Type B pancreatic cell (in vitro differentiated cells): ENCODE data around the gene CATSPER2. TPM values are rescaled to one million over a fixed set of nuclear protein-coding genes. Genes with fewer than 3 reads are reported as not detected.
"Not testable (repeated sequence)": the region's sequence is repeated elsewhere in the genome, so short reads cannot be mapped to it uniquely, and the experiment has no call there.

ENCODE experiments used
- DNase-seq: peaks from one replicate; pipeline ENCODE4 v3.0.0; 2021; ENCODE audit warnings: mixed read lengths; ENCODE audit not compliant: unreplicated experiment; ENCODE audit errors: extremely low spot score
- H3K27ac Mint-ChIP-seq: 2 replicates; pipeline ENCODE4 v1.8.0; 2021; ENCODE audit warnings: mild to moderate bottlenecking, mixed read lengths
- H3K27me3 Mint-ChIP-seq: 2 replicates; pipeline ENCODE4 v1.8.0; 2021; ENCODE audit warnings: mixed read lengths
- H3K36me3 Mint-ChIP-seq: 2 replicates; pipeline ENCODE4 v1.8.0; 2021; ENCODE audit warnings: mixed read lengths
- H3K4me1 Mint-ChIP-seq: one replicate; pipeline ENCODE4 v1.8.0; 2021; ENCODE audit warnings: mixed read lengths; ENCODE audit not compliant: unreplicated experiment
- H3K4me3 Mint-ChIP-seq: 2 replicates; pipeline ENCODE4 v1.8.0; 2021; ENCODE audit warnings: mild to moderate bottlenecking, mixed read lengths
- H3K9me3 Mint-ChIP-seq: 2 replicates; pipeline ENCODE4 v1.8.0; 2021; ENCODE audit warnings: mixed read lengths
- total RNA-seq: library from RNA; stranded (reverse); gene quantifications from 2 replicates; pipeline ENCODE4 v1.2.1, GENCODE V29; 2021; ENCODE audit warnings: low replicate concordance
- TF ChIP-seq, protein P1 (sequence below): fragments of 200-600 bp; sonication (generic); conservative IDR thresholded peaks from 2 replicates; pipeline ENCODE4 v1.5.0; 2021; ENCODE audit warnings: antibody characterized with exemption, mild to moderate bottlenecking

The CATSPER2 gene
- total RNA-seq, 1 donor from 2014 or later: 5.1 TPM

DNA sequence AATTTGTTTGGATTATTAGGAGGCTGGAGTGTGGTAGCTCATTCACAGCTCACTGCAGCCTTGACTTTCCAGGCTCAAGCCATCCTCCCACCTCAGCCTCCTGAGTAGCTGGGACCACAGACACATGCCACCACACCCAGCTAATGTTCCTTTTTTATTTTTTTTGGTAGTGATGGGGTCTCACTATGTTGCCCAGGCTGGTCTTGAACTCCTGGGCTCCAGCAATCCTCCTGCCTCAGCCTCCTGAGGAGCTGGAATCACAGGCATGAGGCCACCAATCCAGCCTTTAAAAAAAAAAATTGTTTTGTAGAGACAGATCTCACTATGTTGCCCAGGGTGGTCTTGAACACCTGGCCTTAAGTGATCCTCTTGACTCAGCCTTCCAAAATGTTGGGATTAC, 21.7 kb downstream of the CATSPER2 start:
- H3K27me3 Mint-ChIP-seq, DNase-seq: not testable (repeated sequence)

GRCh38 chr15:43625106-43625505, 23.5 kb downstream of the CATSPER2 start:
- Mint-ChIP-seq H3K9me3 (no peaks in the 10 kb centered on the region), H3K36me3 (no peaks in the 10 kb centered on the region), H3K27ac (no peak overlapping the region), H3K4me1 (peaks cover 4% of the 10 kb centered on the region), H3K27me3 (peaks cover 2% of the 10 kb centered on the region), H3K4me3 (no peak overlapping the region)
- no peak for DNase-seq
- TF ChIP-seq, protein P1, sequence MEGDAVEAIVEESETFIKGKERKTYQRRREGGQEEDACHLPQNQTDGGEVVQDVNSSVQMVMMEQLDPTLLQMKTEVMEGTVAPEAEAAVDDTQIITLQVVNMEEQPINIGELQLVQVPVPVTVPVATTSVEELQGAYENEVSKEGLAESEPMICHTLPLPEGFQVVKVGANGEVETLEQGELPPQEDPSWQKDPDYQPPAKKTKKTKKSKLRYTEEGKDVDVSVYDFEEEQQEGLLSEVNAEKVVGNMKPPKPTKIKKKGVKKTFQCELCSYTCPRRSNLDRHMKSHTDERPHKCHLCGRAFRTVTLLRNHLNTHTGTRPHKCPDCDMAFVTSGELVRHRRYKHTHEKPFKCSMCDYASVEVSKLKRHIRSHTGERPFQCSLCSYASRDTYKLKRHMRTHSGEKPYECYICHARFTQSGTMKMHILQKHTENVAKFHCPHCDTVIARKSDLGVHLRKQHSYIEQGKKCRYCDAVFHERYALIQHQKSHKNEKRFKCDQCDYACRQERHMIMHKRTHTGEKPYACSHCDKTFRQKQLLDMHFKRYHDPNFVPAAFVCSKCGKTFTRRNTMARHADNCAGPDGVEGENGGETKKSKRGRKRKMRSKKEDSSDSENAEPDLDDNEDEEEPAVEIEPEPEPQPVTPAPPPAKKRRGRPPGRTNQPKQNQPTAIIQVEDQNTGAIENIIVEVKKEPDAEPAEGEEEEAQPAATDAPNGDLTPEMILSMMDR: no peak

More for the DNA sequence above, 21.7 kb downstream of the CATSPER2 start:
- H3K27ac Mint-ChIP-seq, H3K36me3 Mint-ChIP-seq, H3K9me3 Mint-ChIP-seq, H3K4me3 Mint-ChIP-seq, H3K4me1 Mint-ChIP-seq: not testable (repeated sequence)

DNA sequence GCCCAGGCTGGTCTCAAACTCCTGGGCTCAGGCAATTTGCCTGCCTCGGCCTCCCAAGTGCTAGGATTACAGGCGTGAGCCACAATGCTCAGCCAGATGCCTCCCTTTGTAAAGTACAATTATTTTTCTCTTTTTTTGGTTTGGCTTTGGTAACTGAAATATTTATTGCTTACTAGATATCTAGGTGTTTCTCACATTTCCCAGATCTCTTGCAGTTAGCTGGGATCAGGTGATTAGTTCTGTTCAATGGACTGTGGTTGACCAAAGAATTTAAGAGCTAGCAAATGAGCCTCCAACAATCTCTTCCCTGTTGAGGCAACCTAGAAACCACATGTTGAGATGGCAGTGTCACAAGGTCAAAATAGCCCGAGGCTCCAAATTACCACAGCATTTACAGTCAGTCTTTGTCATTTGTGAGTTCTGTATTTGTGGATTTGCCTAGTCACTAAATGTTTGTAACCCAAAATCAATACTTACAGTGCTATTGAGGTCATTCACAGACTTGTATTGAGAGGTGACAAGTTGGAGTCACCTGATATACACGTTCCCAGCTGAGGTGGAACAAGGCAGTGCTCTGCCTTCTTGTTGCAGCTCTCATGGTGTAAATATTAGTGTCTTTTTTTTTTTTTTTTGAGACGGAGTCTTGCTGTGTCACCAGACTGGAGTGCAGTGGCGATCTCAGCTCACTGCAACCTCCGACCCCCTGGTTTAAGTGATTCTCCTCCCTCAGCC, 26.4 kb downstream of the CATSPER2 start:
- not testable (repeated sequence) for H3K27ac Mint-ChIP-seq, DNase-seq, H3K4me3 Mint-ChIP-seq, H3K9me3 Mint-ChIP-seq, H3K4me1 Mint-ChIP-seq, H3K27me3 Mint-ChIP-seq, H3K36me3 Mint-ChIP-seq

DNA sequence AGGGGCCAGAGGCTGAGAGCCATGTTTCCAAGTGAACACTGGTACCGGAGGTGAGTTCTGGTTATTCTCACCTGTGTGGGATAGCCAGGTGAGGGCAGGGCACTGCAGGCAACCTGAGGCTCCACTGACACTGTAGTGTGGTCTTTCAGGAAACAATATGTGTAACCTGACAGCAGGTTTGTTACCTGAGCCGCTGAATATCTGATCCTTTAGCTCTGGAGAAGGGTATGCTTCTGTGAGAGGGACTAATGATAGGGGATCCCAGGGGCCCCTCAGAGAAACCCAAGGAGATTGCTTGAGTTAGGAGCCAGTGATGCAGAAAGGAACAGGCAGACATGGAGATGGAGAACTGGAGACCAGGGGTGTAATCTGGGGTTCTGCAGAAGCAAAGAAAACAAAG, 29.9 kb downstream of the CATSPER2 start, which contains the start of gene STRC:
STRC (minus strand) TSS at position 101 of the 400 bp plus-strand sequence; CDS start at position 23, 78 bp downstream.
- not testable (repeated sequence) for H3K4me1 Mint-ChIP-seq, H3K9me3 Mint-ChIP-seq, H3K4me3 Mint-ChIP-seq, DNase-seq, H3K36me3 Mint-ChIP-seq, H3K27ac Mint-ChIP-seq, H3K27me3 Mint-ChIP-seq

GRCh38 chr15:43617750-43618149, 30.9 kb downstream of the CATSPER2 start:
- not testable (repeated sequence) for H3K36me3 Mint-ChIP-seq, H3K9me3 Mint-ChIP-seq, H3K4me1 Mint-ChIP-seq

GRCh38 chr15:43602233-43602632, 46.4 kb downstream of the CATSPER2 start:
- not testable (repeated sequence) for H3K27ac Mint-ChIP-seq, DNase-seq

More at GRCh38 chr15:43617750-43618149, 30.9 kb downstream of the CATSPER2 start:
- H3K27ac Mint-ChIP-seq, H3K27me3 Mint-ChIP-seq, H3K4me3 Mint-ChIP-seq, DNase-seq: not testable (repeated sequence)

DNA sequence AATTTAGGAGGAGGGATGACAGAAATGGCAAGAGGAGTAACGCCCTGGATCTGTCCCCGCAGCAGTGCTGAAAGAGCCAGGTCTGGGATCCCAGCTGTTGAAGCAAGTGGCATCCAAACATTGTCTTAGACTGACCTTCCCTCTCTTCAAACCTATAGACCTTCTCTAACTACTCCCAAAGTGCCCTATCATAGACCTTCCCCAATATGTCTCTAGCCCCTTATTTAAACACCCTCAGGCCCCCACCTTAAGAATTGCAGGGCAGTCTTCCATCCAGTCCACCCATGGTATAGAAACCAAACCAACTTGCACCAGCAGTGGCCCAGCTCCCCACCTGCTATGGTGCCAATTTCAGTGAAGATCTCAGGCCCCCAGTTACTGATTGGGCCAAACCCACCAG, 48.4 kb downstream of the CATSPER2 start:
- H3K4me1 Mint-ChIP-seq, H3K36me3 Mint-ChIP-seq, H3K4me3 Mint-ChIP-seq, H3K9me3 Mint-ChIP-seq, DNase-seq, H3K27ac Mint-ChIP-seq: not testable (repeated sequence)
- H3K27me3 Mint-ChIP-seq: peaks cover 16% of the 10 kb centered on the region

More at GRCh38 chr15:43602233-43602632, 46.4 kb downstream of the CATSPER2 start:
- H3K27me3 Mint-ChIP-seq: peaks cover 13% of the 10 kb centered on the region
- not testable (repeated sequence) for H3K4me1 Mint-ChIP-seq, H3K4me3 Mint-ChIP-seq, H3K36me3 Mint-ChIP-seq, H3K9me3 Mint-ChIP-seq

- DNase-seq, H3K4me3 Mint-ChIP-seq, H3K4me1 Mint-ChIP-seq, H3K27ac Mint-ChIP-seq, H3K9me3 Mint-ChIP-seq, H3K36me3 Mint-ChIP-seq: not testable (repeated sequence)
- H3K27me3 Mint-ChIP-seq: peaks cover 16% of the 10 kb centered on the region
Observed at GRCh38 chr15:43599131-43599530, 49.5 kb downstream of the CATSPER2 start.

GRCh38 chr15:43593328-43594190, 55.1 kb downstream of the CATSPER2 start, which contains the start of gene CKMT1B:
CKMT1B (plus strand) TSS chr15:43594027; CDS start chr15:43594219, 192 bp downstream.
- not testable (repeated sequence) for H3K4me3 Mint-ChIP-seq, DNase-seq, H3K9me3 Mint-ChIP-seq, H3K27me3 Mint-ChIP-seq, H3K27ac Mint-ChIP-seq, H3K4me1 Mint-ChIP-seq, H3K36me3 Mint-ChIP-seq

DNA sequence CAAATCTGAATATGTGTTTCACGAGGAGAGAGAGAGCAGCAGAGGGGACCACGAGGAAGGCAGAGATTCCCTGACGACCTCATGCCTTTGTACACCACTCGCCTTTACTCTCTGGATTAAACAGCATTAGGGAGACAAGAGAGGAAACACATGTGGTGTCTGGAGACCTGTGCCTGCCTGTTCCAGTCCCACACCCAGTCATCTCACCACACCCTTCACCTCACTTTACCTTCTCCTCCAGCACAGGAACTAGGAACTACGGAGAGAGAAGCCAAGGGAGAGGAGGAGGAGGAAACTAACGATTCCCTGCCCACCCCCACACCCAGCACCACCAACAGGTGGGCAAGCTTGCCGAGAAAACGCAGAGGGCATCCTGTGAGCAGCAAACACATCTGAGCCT, 55.8 kb downstream of the CATSPER2 start:
- not testable (repeated sequence) for H3K4me3 Mint-ChIP-seq, H3K27ac Mint-ChIP-seq, H3K9me3 Mint-ChIP-seq, H3K36me3 Mint-ChIP-seq, H3K27me3 Mint-ChIP-seq, H3K4me1 Mint-ChIP-seq, DNase-seq

DNA sequence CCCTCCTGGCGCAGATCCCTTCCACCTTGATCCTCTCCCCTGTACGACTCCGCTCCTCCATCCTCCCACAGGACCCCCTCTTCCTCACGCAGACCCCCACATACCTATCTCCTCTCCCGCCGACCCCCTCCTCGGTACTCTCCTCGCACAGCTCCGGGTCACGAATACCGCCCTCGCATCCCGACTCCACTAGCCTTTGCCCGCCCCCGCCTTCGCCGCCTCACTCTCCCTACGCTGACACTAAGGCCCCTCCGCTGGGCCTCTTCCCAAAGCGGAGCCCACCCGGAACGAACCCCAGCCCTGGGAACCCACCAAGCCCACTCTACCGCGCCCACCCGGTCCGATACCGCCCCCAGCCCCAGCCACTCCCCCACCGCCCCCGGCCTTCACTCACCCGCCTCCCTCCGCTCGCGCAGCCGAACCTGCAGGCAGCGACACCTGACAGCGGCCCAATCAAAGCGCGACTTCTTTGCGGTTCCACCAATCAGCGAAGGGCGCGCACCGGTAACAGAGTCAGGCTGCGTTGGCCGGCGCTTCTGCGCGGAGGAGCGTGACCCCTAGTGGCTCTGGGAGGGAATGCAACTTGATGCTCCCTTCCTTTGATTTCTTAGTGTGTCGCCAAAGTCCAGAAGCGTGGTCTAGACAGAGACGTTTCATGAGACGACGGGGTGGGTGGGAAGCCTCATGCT, 58.7 kb downstream of the CATSPER2 start, which contains the start of gene PPIP5K1:
PPIP5K1 (minus strand) TSS at position 431 of the 689 bp plus-strand sequence. CDS start 5,704 bp downstream, outside the sequence.
- not testable (repeated sequence) for H3K36me3 Mint-ChIP-seq

More for the DNA sequence above, 58.7 kb downstream of the CATSPER2 start, which contains the start of gene PPIP5K1:
- not testable (repeated sequence) for H3K27me3 Mint-ChIP-seq, DNase-seq, H3K9me3 Mint-ChIP-seq, H3K27ac Mint-ChIP-seq, H3K4me1 Mint-ChIP-seq, H3K4me3 Mint-ChIP-seq
